ENCODE measurements around the gene CSNK1D.

CSNK1D gene

GRCh38 chr17:82294064-82294773 lies 20.7 kb upstream of the CSNK1D start:
- DNase-seq = no peak

DNA sequence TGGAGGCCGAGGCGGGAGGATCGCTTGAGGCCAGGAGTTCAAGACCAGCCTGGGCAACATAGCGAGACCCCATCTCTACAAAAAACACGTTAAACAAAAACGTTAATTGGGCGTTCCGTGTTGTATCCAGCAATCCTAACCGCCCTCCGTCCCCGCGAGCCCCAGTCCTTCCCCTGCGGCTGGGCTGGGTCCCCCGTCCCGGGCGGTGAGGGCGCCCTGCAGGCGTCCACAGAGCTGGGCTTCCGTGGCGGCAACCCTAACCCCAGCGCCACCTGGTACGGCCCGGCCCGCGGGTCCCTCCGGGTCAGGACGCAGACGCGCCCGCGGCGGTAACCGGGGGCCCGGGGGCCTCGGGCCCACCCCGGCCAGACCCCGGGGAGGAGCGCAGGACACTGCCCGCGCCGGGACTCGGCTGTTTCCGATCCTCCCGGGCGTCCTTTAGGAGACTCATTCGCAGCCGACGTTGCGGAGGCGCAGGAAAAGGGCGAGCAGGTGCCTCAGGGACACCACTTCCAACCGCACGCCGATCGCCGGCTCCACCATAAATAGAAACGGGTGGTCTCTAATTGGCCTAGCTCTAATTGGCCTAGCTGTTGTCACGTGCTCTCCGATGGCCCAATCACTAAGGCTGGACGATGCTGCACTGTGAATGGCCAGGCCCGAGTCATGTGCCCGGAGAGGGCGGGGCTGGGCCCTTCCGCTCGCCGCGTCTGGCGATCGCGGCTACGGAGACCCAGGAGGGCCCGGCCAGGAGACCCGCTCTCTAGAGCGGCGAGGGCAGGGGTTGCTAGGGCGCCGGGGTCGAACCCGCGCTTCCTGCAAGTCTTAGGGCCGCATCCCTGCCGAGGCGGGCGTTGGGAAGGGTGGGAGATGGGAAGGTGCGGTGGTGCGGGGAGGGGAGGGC lies 19.0 kb upstream of the CSNK1D start:
- DNase-seq = peak; percentile 83 to 87

GRCh38 chr17:82291582-82292250 lies 18.2 kb upstream of the CSNK1D start:
- DNase-seq = no peak

DNA sequence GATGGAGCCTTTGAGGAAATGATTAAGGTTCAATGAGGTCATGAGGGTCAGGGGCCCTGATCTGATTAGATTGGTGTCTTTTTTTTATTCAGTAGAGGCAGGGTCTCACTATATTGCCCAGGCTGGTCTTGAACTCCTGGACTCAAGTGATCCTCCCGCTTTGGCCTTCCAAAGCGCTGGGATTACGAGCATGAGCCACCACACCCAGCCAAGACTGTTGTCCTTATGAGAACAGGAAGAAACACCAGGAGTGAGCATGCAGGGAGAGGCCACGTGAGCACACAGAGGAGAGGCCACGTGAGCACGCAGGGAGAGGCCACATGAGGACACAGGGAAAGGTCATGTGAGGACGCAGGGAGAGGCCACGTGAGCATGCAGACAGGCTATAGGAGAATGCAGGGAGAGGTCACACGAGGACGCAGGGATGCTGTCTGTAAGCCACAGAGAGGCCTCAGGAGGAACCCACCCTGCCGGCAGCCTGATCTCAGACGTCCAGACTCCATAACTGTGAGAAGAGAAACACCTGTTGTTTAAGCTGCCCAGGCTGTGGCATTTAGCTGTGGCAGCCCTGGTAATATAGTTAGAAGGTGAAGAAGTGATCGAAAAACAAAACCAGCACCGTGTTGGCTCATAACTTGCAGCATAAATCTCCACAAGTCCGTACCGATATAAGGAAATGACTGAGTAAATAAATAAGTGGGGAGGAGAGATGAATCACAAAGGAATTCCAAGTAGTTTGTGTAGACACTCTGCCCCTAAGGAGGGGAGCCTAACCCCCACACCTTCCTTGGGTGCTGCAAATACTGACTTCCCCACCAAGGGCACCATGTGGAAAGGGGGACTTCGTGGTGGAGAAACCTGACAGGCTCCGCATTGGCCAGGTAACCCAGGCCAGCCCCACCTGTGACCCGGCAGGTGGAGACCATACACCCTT lies 14.6 kb upstream of the CSNK1D start:
- no peak for DNase-seq

GRCh38 chr17:82287013-82287867 lies 13.7 kb upstream of the CSNK1D start:
- DNase-seq = no peak

DNA sequence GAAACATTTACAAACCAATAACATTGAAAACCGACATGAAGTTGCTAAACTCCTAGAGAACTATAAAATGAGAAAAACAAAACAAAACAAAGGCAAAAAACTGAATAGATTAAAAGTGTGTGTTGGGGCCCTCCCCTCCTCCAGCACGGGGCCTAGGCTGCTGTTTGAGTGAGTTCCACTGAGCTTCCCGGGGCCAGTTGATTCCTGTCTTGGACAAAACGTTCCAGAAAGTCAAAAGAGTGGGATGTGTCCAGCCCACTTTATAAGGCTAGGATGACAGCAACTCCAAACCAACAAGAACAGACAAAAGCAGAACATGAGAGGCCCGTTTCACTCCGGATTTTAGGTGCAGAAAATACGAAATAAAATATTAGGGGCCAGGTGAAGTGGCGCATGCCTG lies 11.6 kb upstream of the CSNK1D start:
- no peak for DNase-seq

GRCh38 chr17:82283208-82283749 lies 9.8 kb upstream of the CSNK1D start:
- peak in 1 of 2 donors; percentile 54 for DNase-seq

DNA sequence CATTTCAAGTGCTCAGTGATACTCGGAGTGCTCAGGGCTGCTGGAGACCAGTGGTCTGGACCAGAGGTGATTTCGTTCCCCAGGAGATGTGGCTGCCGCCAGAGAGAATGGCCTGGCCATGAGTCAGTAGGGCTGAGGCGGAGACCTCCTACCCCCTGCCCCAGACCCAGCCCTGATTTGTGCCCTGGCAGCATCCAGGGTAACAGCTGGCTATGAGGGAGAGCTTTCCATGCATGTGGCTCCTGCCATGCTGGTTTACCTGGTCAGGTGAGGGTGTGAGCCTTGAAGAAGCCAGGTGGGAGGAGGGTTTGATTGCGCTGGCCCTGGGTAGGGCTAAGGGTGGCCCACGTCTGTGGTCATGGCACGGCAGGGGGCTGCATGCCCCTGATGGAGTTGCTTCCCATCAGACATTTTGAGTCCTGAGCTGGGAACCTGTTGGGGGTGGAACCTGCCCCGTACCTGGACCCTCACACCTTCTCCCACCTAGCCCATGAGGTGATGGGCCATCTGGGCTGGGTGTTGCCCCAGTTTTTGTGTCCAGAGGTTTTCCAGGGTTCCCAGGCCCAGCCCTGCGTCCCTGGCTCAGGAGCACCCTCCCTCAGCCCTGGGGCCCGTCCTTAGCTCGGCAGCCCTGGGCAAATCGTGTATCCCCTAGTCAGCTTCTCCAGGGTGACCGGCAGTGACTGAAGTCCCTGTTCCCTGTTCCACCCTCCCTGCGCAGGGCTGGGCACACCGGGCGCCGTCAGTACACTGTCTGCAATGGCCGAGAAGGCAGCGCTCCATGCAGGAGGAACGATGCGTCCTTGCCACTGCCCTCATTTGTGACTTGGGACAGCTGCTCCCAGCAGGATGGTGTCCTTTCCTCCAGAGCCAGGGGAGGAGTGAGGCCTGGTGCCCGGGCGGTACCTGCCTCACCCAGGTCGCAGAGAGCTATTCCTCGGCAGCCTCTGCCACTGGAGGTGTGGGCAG lies 9.0 kb upstream of the CSNK1D start:
- DNase-seq = no peak

- DNase-seq = peak in 1 of 2 donors; percentile 50
These were observed 8.2 kb upstream of the CSNK1D start for GRCh38 chr17:82281502-82282238.

GRCh38 chr17:82281076-82281475 lies 7.6 kb upstream of the CSNK1D start:
- DNase-seq = no peak

DNA sequence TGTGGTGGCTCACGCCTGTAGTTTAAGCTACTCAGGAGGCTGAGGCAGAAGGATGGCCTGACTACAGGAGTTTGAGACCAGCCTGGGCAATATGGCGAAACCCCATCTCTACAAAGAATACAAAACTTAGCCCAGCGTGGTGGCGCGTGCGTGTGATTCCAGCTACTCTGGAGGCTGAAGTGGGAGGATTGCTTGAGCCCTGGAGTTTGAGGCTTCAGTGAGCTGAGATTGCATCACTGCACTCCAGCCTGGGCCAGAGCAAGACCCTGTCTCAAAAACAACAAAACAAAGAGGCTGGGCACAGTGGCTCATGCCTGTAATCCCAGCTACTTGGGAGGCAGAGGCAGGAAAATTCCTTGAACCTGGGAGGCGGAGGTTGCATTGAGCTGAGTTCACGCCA lies 7.0 kb upstream of the CSNK1D start:
- DNase-seq = no peak

DNA sequence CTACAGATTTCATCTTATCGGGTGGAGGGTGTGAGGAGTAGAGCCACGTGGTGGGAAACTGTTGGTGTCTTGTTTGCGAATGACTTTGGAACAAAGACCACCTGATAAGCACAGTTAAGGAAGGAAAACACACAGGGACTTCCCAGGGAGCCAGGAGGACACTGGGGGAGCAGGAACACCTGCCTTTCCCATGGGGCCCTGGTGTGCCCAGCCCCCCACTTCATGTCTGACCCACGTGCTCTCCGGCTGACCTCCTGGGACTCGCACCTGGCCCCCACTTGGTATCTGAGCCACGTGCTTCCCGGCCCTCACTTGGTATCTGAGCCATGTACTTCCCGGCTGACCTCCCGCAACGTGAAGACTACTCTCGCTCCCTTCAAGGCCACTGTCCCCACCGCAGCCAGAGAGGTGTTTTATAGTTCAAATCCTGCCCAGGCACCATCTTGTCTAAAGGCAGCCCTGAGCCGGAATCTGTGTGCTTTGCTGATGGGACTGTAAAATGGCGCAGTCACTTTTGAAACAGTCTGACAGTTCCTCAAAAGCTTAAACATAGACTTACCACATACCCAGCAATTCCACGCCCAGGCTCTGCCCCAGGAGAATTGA lies 5.4 kb upstream of the CSNK1D start:
- no peak for DNase-seq

- DNase-seq = no peak
These were observed 4.8 kb upstream of the CSNK1D start for GRCh38 chr17:82278308-82278707.

- no peak for DNase-seq
These were observed 4.4 kb upstream of the CSNK1D start for GRCh38 chr17:82277851-82278250.

DNA sequence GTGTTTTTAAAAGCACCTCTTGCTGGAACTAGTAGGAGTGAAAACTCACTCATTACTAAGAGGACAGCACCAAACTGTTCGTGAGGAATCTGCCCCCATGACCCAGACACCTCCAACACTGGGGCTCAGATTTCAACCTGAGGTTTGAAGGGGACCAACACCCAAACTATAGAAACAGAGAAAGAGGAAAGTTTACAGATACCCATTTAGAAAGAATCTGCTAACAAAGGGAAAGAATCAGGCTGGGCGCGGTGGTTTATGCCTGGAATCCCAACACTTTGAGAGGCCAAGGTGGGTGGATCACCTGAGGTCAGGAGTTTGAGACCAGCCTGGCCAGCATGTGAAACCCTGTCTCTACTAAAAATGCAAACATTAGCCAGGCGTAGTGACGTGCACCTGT lies 3.4 kb upstream of the CSNK1D start:
- DNase-seq = no peak

GRCh38 chr17:82275326-82275725 lies 1.8 kb upstream of the CSNK1D start:
- no peak for DNase-seq

GRCh38 chr17:82274134-82275020 lies 877 bp upstream of the CSNK1D start:
- no peak for DNase-seq
